Tibial nerve (tissue), 4 donors: ENCODE data around the gene VKORC1. TPM values are rescaled to one million over a fixed set of nuclear protein-coding genes. Genes with fewer than 3 reads are reported as not detected.

Experiments used
- DNase-seq, 2 donors: peaks; one replicate each; pipeline ENCODE4 v3.0.0-alpha.2; 2019; ENCODE audit warnings: low spot score in 2 of 2
- H3K27ac ChIP-seq, 4 donors: fragments of 200-600 bp; sonication (generic) in 3 of 4; one replicate each; pipeline ENCODE4 v1.5.1; 2017 to 2019; ENCODE audit warnings: mild to moderate bottlenecking in 1 of 4
- H3K27me3 ChIP-seq, 2 donors: fragments of 200-600 bp; sonication (generic) in 1 of 2; one replicate each; pipeline versions ENCODE4 v1.5.1 to v1.6.0; 2017 to 2019
- H3K36me3 ChIP-seq, 3 donors: fragments of 200-600 bp; sonication (generic); one replicate each; pipeline ENCODE4 v1.5.1; 2018 to 2019
- H3K4me1 ChIP-seq, 4 donors: fragments of 200-600 bp; sonication (generic) in 3 of 4; one replicate each; pipeline ENCODE4 v1.5.1; 2017 to 2019
- H3K4me3 ChIP-seq, 4 donors: fragments of 200-600 bp; sonication (generic) in 3 of 4; one replicate each; pipeline ENCODE4 v1.5.1; 2017 to 2019; ENCODE audit warnings: mild to moderate bottlenecking in 1 of 4, moderate library complexity in 1 of 4
- H3K9me3 ChIP-seq, 4 donors: fragments of 200-600 bp; sonication (generic) in 3 of 4; one replicate each; pipeline ENCODE4 v1.5.1; 2017 to 2019
- CTCF ChIP-seq, 5 experiments: fragments of 200-600 bp in 3 of 5; fragments of 450-650 bp in 2 of 5; sonication (generic) in 3 of 5; IDR thresholded peaks; one replicate each; pipeline ENCODE4 v1.5.1; 2016 to 2019; ENCODE audit warnings: antibody characterized with exemption in 5 of 5, mild to moderate bottlenecking in 3 of 5, moderate library complexity in 2 of 5
- EP300 ChIP-seq, 2 donors: sonication (generic); formaldehyde crosslinking; IDR thresholded peaks; one replicate each; pipeline ENCODE4 v1.6.1; 2017; ENCODE audit warnings: antibody characterized with exemption in 2 of 2, mild to moderate bottlenecking in 1 of 2
- POLR2A ChIP-seq, 2 donors: fragments of 450-650 bp; IDR thresholded peaks; one replicate each; pipeline ENCODE4 v1.6.1; 2017; ENCODE audit warnings: antibody characterized with exemption in 2 of 2, mild to moderate bottlenecking in 2 of 2, moderate library complexity in 2 of 2
- WGBS, 2 donors: methylation state at CpG; one replicate each; pipeline ENCODE4 v1.1.5; 2018; 5-methylcytosine and 5-hydroxymethylcytosine counted together
- total RNA-seq, 4 donors: library from RNA; depleted of rRNA; stranded (reverse); fragments of >200 nt; gene quantifications; one replicate each; pipeline ENCODE4 v1.1.0, GENCODE V29; 2016

VKORC1 gene
- total RNA-seq, 4 donors from 2014 or later = 114 to 180 (median 136) TPM

- Histone ChIP-seq H3K27ac (peak overlapping the region in 3 of 4 donors; percentile 25 to 74 (median 69)), H3K4me3 (no peak overlapping the region), H3K27me3 (no peaks in the 10 kb centered on the region), H3K9me3 (no peaks in the 10 kb centered on the region), H3K36me3 (peaks cover 0 to 41% (median 0%) of the 10 kb centered on the region in 3 donors), H3K4me1 (peaks cover 0 to 27% (median 15%) of the 10 kb centered on the region in 4 donors)
- DNase-seq = no peak
- WGBS, 2 donors = 63 to 74% methylated on average over 5 of the region's 5 CpGs
- TF ChIP-seq EP300 (IDR thresholded peaks at IDR 0.05) (peak in 1 of 2 donors; percentile 10), CTCF (IDR thresholded peaks at IDR 0.05) (no peak)
Measured at GRCh38 chr16:31113121-31114120, 18.8 kb upstream of the VKORC1 start.

- TF ChIP-seq POLR2A (IDR thresholded peaks at IDR 0.05) (no peak), EP300 (IDR thresholded peaks at IDR 0.05) (no peak), CTCF (IDR thresholded peaks at IDR 0.05) (no peak)
- Histone ChIP-seq H3K27ac (peak overlapping the region in 2 of 4 donors; percentile 69 to 74), H3K4me3 (no peak overlapping the region), H3K27me3 (no peaks in the 10 kb centered on the region), H3K9me3 (no peaks in the 10 kb centered on the region), H3K36me3 (peaks cover 0 to 41% (median 0%) of the 10 kb centered on the region in 3 donors), H3K4me1 (peaks cover 0 to 29% (median 14%) of the 10 kb centered on the region in 4 donors)
- no peak for DNase-seq
- 62 to 69% methylated on average over 2 of the region's 2 CpGs for WGBS, 2 donors
Measured at GRCh38 chr16:31112711-31113110, 18.1 kb upstream of the VKORC1 start.

- peaks cover 0 to 41% (median 0%) of the 10 kb centered on the region in 3 donors for H3K36me3 ChIP-seq
Measured at GRCh38 chr16:31111881-31112466, 17.4 kb upstream of the VKORC1 start.

GRCh38 chr16:31110106-31111034, 15.8 kb upstream of the VKORC1 start:
- H3K36me3 ChIP-seq = peaks cover 0 to 41% (median 0%) of the 10 kb centered on the region in 3 donors
- no peaks in the 10 kb centered on the region for H3K9me3 ChIP-seq
- TF ChIP-seq EP300 (IDR thresholded peaks at IDR 0.05) = no peak
- TF ChIP-seq CTCF (IDR thresholded peaks at IDR 0.05) = no peak
- no peak for TF ChIP-seq POLR2A (IDR thresholded peaks at IDR 0.05)
- H3K4me1 ChIP-seq = peaks cover 0 to 34% (median 15%) of the 10 kb centered on the region in 4 donors
- H3K27ac ChIP-seq = peak overlapping the region in 1 of 4 donors; percentile 96
- DNase-seq = no peak
- H3K27me3 ChIP-seq = no peaks in the 10 kb centered on the region
- WGBS, 2 donors = 87 to 93% methylated on average over 24 to 26 of the region's 26 CpGs
- H3K4me3 ChIP-seq = no peak overlapping the region

More at GRCh38 chr16:31111881-31112466, 17.4 kb upstream of the VKORC1 start:
- Histone ChIP-seq H3K4me3 (no peak overlapping the region), H3K9me3 (no peaks in the 10 kb centered on the region), H3K27me3 (no peaks in the 10 kb centered on the region), H3K27ac (peak overlapping the region in 1 of 4 donors; percentile 69), H3K4me1 (peaks cover 0 to 31% (median 13%) of the 10 kb centered on the region in 4 donors)
- 86 to 100% methylated on average over 7 to 21 of the region's 23 CpGs for WGBS, 2 donors
- TF ChIP-seq CTCF (IDR thresholded peaks at IDR 0.05) (no peak), POLR2A (IDR thresholded peaks at IDR 0.05) (no peak), EP300 (IDR thresholded peaks at IDR 0.05) (no peak)
- no peak for DNase-seq
